ENCODE results near the gene MAN1A2. TPM values are rescaled to one million over a fixed set of nuclear protein-coding genes. Genes with fewer than 3 reads are reported as not detected.
A peak's percentile ranks its signal among the peaks of the same experiment; 100 is the strongest.

MAN1A2 gene
- total and polyA plus RNA-seq, 5 donors from 2014 or later: 27.2 to 113 (median 43.8) TPM

- Mint-ChIP-seq H3K4me3 (no peak overlapping the region), H3K27me3 (peaks cover 11% of the 10 kb centered on the region), H3K27ac (peak overlapping the region in 1 of 3 donors; percentile 87), H3K4me1 (peaks cover 0 to 4% (median 1%) of the 10 kb centered on the region in 4 donors), H3K9me3 (peaks cover 0 to 10% (median 3%) of the 10 kb centered on the region in 7 donors), H3K36me3 (peaks cover 10% of the 10 kb centered on the region)
- ATAC-seq (ENCODE audit: low read depth in 2 of 2): no peak
- H3K4me3 ChIP-seq (ENCODE audit: low read depth, low read length): no peak overlapping the region
- H3K36me3 ChIP-seq (ENCODE audit: control insufficient read depth, insufficient read depth, low read length): no peaks in the 10 kb centered on the region
- no peaks in the 10 kb centered on the region for H3K4me1 ChIP-seq (ENCODE audit: control insufficient read depth, insufficient read depth, low read length, poor library complexity, severe bottlenecking)
- no peaks in the 10 kb centered on the region for H3K27me3 ChIP-seq (ENCODE audit: control insufficient read depth, insufficient read depth, low read length)
- H3K9me3 ChIP-seq (ENCODE audit: control insufficient read depth in 2 of 2, low read length in 2 of 2): no peaks in the 10 kb centered on the region
- no peak for DNase-seq
- H3K27ac ChIP-seq (ENCODE audit: insufficient read depth, low read length, poor library complexity, severe bottlenecking): no peak overlapping the region
Observed at GRCh38 chr1:117562581-117563491, 195.6 kb downstream of the MAN1A2 start.

GRCh38 chr1:117563492-117563875 is 196.2 kb downstream of the MAN1A2 start:
- DNase-seq (no peak), ATAC-seq (ENCODE audit: low read depth in 2 of 2) (no peak)
- peaks cover 11% of the 10 kb centered on the region for H3K27me3 Mint-ChIP-seq
- peaks cover 0 to 4% (median 1%) of the 10 kb centered on the region in 4 donors for H3K4me1 Mint-ChIP-seq
- H3K36me3 Mint-ChIP-seq: peaks cover 10% of the 10 kb centered on the region
- Histone ChIP-seq H3K4me3 (ENCODE audit: low read depth, low read length) (no peak overlapping the region), H3K9me3 (ENCODE audit: control insufficient read depth in 2 of 2, low read length in 2 of 2) (no peaks in the 10 kb centered on the region), H3K27ac (ENCODE audit: insufficient read depth, low read length, poor library complexity, severe bottlenecking) (no peak overlapping the region), H3K36me3 (ENCODE audit: control insufficient read depth, insufficient read depth, low read length) (no peaks in the 10 kb centered on the region), H3K27me3 (ENCODE audit: control insufficient read depth, insufficient read depth, low read length) (no peaks in the 10 kb centered on the region), H3K4me1 (ENCODE audit: control insufficient read depth, insufficient read depth, low read length, poor library complexity, severe bottlenecking) (no peaks in the 10 kb centered on the region)
- peaks cover 0 to 10% (median 3%) of the 10 kb centered on the region in 7 donors for H3K9me3 Mint-ChIP-seq
- H3K27ac Mint-ChIP-seq: peak overlapping the region in 1 of 3 donors; percentile 52
- H3K4me3 Mint-ChIP-seq: no peak overlapping the region

- Mint-ChIP-seq H3K4me1 (peaks cover 0 to 4% (median 1%) of the 10 kb centered on the region in 4 donors), H3K27ac (peak overlapping the region; percentile 10 to 77 (median 15)), H3K36me3 (peaks cover 7% of the 10 kb centered on the region), H3K27me3 (peaks cover 6% of the 10 kb centered on the region), H3K4me3 (no peak overlapping the region), H3K9me3 (peaks cover 0 to 6% (median 0%) of the 10 kb centered on the region in 7 donors)
- Histone ChIP-seq H3K4me1 (ENCODE audit: control insufficient read depth, insufficient read depth, low read length, poor library complexity, severe bottlenecking) (no peaks in the 10 kb centered on the region), H3K27me3 (ENCODE audit: control insufficient read depth, insufficient read depth, low read length) (no peaks in the 10 kb centered on the region), H3K36me3 (ENCODE audit: control insufficient read depth, insufficient read depth, low read length) (no peaks in the 10 kb centered on the region), H3K4me3 (ENCODE audit: low read depth, low read length) (no peak overlapping the region), H3K9me3 (ENCODE audit: control insufficient read depth in 2 of 2, low read length in 2 of 2) (no peaks in the 10 kb centered on the region), H3K27ac (ENCODE audit: insufficient read depth, low read length, poor library complexity, severe bottlenecking) (no peak overlapping the region)
- ATAC-seq (ENCODE audit: low read depth in 2 of 2): no peak
- no peak for DNase-seq
Observed at GRCh38 chr1:117564227-117565075, 197.2 kb downstream of the MAN1A2 start.

- H3K4me3 ChIP-seq (ENCODE audit: low read depth, low read length): no peak overlapping the region
- ATAC-seq (ENCODE audit: low read depth in 2 of 2) (no peak), DNase-seq (no peak)
- no peaks in the 10 kb centered on the region for H3K36me3 ChIP-seq (ENCODE audit: control insufficient read depth, insufficient read depth, low read length)
- Mint-ChIP-seq H3K36me3 (no peaks in the 10 kb centered on the region), H3K27ac (peak overlapping the region in 2 of 3 donors; percentile 10 to 77), H3K9me3 (peaks cover 0 to 1% (median 0%) of the 10 kb centered on the region in 7 donors), H3K4me3 (no peak overlapping the region), H3K27me3 (peaks cover 6% of the 10 kb centered on the region), H3K4me1 (peaks cover 0 to 6% (median 3%) of the 10 kb centered on the region in 4 donors)
- H3K27me3 ChIP-seq (ENCODE audit: control insufficient read depth, insufficient read depth, low read length): no peaks in the 10 kb centered on the region
- H3K27ac ChIP-seq (ENCODE audit: insufficient read depth, low read length, poor library complexity, severe bottlenecking): no peak overlapping the region
- H3K9me3 ChIP-seq (ENCODE audit: control insufficient read depth in 2 of 2, low read length in 2 of 2): no peaks in the 10 kb centered on the region
- no peaks in the 10 kb centered on the region for H3K4me1 ChIP-seq (ENCODE audit: control insufficient read depth, insufficient read depth, low read length, poor library complexity, severe bottlenecking)
Observed at GRCh38 chr1:117565076-117565556, 197.9 kb downstream of the MAN1A2 start.

- no peaks in the 10 kb centered on the region for H3K9me3 Mint-ChIP-seq
- no peak for ATAC-seq (ENCODE audit: low read depth in 2 of 2)
Observed at GRCh38 chr1:117565745-117566455, 198.7 kb downstream of the MAN1A2 start.

GRCh38 chr1:117566556-117566955 is 199.3 kb downstream of the MAN1A2 start:
- Histone ChIP-seq H3K36me3 (ENCODE audit: control insufficient read depth, insufficient read depth, low read length) (no peaks in the 10 kb centered on the region), H3K27me3 (ENCODE audit: control insufficient read depth, insufficient read depth, low read length) (no peaks in the 10 kb centered on the region), H3K4me1 (ENCODE audit: control insufficient read depth, insufficient read depth, low read length, poor library complexity, severe bottlenecking) (no peaks in the 10 kb centered on the region), H3K4me3 (ENCODE audit: low read depth, low read length) (no peak overlapping the region), H3K9me3 (ENCODE audit: control insufficient read depth in 2 of 2, low read length in 2 of 2) (no peaks in the 10 kb centered on the region), H3K27ac (ENCODE audit: insufficient read depth, low read length, poor library complexity, severe bottlenecking) (no peak overlapping the region)
- H3K4me3 Mint-ChIP-seq: no peak overlapping the region
- H3K9me3 Mint-ChIP-seq: no peaks in the 10 kb centered on the region
- ATAC-seq (ENCODE audit: low read depth in 2 of 2): no peak
- H3K27me3 Mint-ChIP-seq: peaks cover 6% of the 10 kb centered on the region
- H3K27ac Mint-ChIP-seq: no peak overlapping the region
- peaks cover 3 to 13% (median 6%) of the 10 kb centered on the region in 4 donors for H3K4me1 Mint-ChIP-seq
- no peaks in the 10 kb centered on the region for H3K36me3 Mint-ChIP-seq
- DNase-seq: no peak

More at GRCh38 chr1:117565745-117566455, 198.7 kb downstream of the MAN1A2 start:
- H3K4me1 Mint-ChIP-seq: peaks cover 0 to 9% (median 3%) of the 10 kb centered on the region in 4 donors
- H3K27ac Mint-ChIP-seq: no peak overlapping the region
- no peak overlapping the region for H3K27ac ChIP-seq (ENCODE audit: insufficient read depth, low read length, poor library complexity, severe bottlenecking)
- no peak overlapping the region for H3K4me3 Mint-ChIP-seq
- no peak for DNase-seq
- H3K4me3 ChIP-seq (ENCODE audit: low read depth, low read length): no peak overlapping the region
- peaks cover 6% of the 10 kb centered on the region for H3K27me3 Mint-ChIP-seq
- no peaks in the 10 kb centered on the region for H3K9me3 ChIP-seq (ENCODE audit: control insufficient read depth in 2 of 2, low read length in 2 of 2)
- no peaks in the 10 kb centered on the region for H3K27me3 ChIP-seq (ENCODE audit: control insufficient read depth, insufficient read depth, low read length)
- H3K36me3 ChIP-seq (ENCODE audit: control insufficient read depth, insufficient read depth, low read length): no peaks in the 10 kb centered on the region
- no peaks in the 10 kb centered on the region for H3K4me1 ChIP-seq (ENCODE audit: control insufficient read depth, insufficient read depth, low read length, poor library complexity, severe bottlenecking)
- H3K36me3 Mint-ChIP-seq: no peaks in the 10 kb centered on the region

GRCh38 chr1:117567435-117567834 is 200.2 kb downstream of the MAN1A2 start:
- Mint-ChIP-seq H3K4me1 (peaks cover 5 to 20% (median 14%) of the 10 kb centered on the region in 4 donors), H3K9me3 (no peaks in the 10 kb centered on the region), H3K27me3 (peaks cover 6% of the 10 kb centered on the region), H3K27ac (peak overlapping the region in 1 of 3 donors; percentile 58), H3K4me3 (no peak overlapping the region), H3K36me3 (no peaks in the 10 kb centered on the region)
- ATAC-seq (ENCODE audit: low read depth in 2 of 2): no peak
- no peaks in the 10 kb centered on the region for H3K9me3 ChIP-seq (ENCODE audit: control insufficient read depth in 2 of 2, low read length in 2 of 2)
- no peaks in the 10 kb centered on the region for H3K36me3 ChIP-seq (ENCODE audit: control insufficient read depth, insufficient read depth, low read length)
- H3K27me3 ChIP-seq (ENCODE audit: control insufficient read depth, insufficient read depth, low read length): no peaks in the 10 kb centered on the region
- no peak for DNase-seq
- peaks cover 7% of the 10 kb centered on the region for H3K4me1 ChIP-seq (ENCODE audit: control insufficient read depth, insufficient read depth, low read length, poor library complexity, severe bottlenecking)
- no peak overlapping the region for H3K4me3 ChIP-seq (ENCODE audit: low read depth, low read length)
- H3K27ac ChIP-seq (ENCODE audit: insufficient read depth, low read length, poor library complexity, severe bottlenecking): no peak overlapping the region

All from CD4-positive, CD25-positive, alpha-beta regulatory T cell (primary cell).